ENCODE measurements around the gene POU2F1.
A peak's percentile ranks its signal among the peaks of the same experiment; 100 is the strongest.

The POU2F1 gene

GRCh38 chr1:167375949-167376348, 155.3 kb downstream of the POU2F1 start:
- no peak for TF ChIP-seq CTCF (IDR thresholded peaks at IDR 0.05; ENCODE audit: low read depth, low read length)
- H3K4me3 ChIP-seq (ENCODE audit: low read depth, low read length): no peak overlapping the region

DNA sequence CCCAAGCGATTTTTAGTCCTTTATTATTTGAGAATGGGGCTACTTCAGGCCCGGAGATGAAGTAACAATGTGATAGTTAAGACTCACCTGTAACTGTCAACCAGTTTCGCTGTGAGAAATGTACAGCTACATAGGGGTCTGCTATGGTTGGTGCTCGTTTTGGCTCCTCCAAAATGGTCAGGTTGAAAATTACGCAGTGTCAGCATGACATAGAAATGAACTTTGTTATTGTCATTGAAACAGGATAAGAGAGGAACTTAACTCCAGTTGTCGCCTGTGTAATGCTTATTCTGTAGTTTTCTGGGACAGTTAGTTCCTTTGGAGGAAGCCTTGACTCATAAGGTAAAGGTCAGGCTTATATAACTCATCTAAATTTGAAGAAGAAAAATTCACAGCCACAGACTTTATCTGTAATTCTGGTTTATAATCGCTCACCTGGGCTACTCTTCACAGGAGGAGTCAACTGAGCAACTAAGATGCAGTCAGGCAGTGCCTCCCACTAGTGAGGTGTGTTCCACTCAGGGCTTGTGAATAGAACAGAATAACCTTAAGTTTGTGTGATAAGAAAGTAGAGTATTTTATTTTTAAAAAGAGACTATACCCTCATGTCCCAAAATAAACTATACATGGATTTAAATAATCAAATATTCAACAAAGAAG, 166.7 kb downstream of the POU2F1 start:
- no peak overlapping the region for H3K4me3 ChIP-seq (ENCODE audit: low read depth, low read length)
- TF ChIP-seq CTCF (IDR thresholded peaks at IDR 0.05; ENCODE audit: low read depth, low read length): no peak

- H3K4me3 ChIP-seq (ENCODE audit: low read depth, low read length): no peak overlapping the region
- no peak for TF ChIP-seq CTCF (IDR thresholded peaks at IDR 0.05; ENCODE audit: low read depth, low read length)
Measured at GRCh38 chr1:167388976-167389375, 168.3 kb downstream of the POU2F1 start.

GRCh38 chr1:167392200-167392696, 171.6 kb downstream of the POU2F1 start:
- TF ChIP-seq CTCF (IDR thresholded peaks at IDR 0.05; ENCODE audit: low read depth, low read length): no peak
- no peak overlapping the region for H3K4me3 ChIP-seq (ENCODE audit: low read depth, low read length)

GRCh38 chr1:167400359-167400953, 179.8 kb downstream of the POU2F1 start:
- H3K4me3 ChIP-seq (ENCODE audit: low read depth, low read length): no peak overlapping the region
- TF ChIP-seq CTCF (IDR thresholded peaks at IDR 0.05; ENCODE audit: low read depth, low read length): no peak

GRCh38 chr1:167401260-167401873, 180.7 kb downstream of the POU2F1 start:
- TF ChIP-seq CTCF (IDR thresholded peaks at IDR 0.05; ENCODE audit: low read depth, low read length): peak; percentile 28; the same call in 1 of the 2 replicates

More at GRCh38 chr1:167401260-167401873, 180.7 kb downstream of the POU2F1 start:
- H3K4me3 ChIP-seq (ENCODE audit: low read depth, low read length): no peak overlapping the region
